Stimulated activated CD4-positive, alpha-beta T cell treated with anti-CD3 and anti-CD28 coated beads, Interleukin-12 subunit alpha, Interleukin-12 subunit beta, amount 100 ng/mL, for 48 hours (primary cell): ENCODE results near the gene PPP1R14C.

Source experiments
- DNase-seq, 3 donors: peaks; one replicate each; pipeline ENCODE4 v3.0.0-alpha.2; 2020; ENCODE audit warnings: low read depth in 2 of 3, low spot score in 1 of 3

The PPP1R14C gene

GRCh38 chr6:150245148-150245935, 102.5 kb downstream of the PPP1R14C start:
- DNase-seq: no peak

DNA sequence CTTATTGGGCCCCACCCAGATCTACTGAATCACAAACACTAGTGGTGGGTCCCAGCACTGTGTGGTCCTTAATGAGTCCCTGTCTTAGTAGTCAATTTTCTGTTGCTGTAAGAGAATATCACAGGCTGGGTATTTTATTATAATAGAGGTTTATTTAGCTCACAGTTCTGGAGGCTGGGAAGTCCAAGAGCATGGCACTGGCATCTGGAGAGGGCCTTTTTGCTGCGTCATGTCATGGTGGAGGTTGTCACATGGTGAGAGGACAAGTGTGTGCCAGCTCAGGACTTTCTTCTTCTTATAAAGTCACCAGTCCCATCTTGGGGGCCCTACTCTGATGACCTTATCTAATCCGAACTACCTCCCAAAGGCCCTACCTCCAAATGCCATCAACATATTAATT, 105.0 kb downstream of the PPP1R14C start:
- DNase-seq: no peak

- DNase-seq: no peak
Measured at GRCh38 chr6:150248300-150248699, 105.5 kb downstream of the PPP1R14C start.

GRCh38 chr6:150249261-150249660, 106.4 kb downstream of the PPP1R14C start:
- no peak for DNase-seq

GRCh38 chr6:150250826-150251225, 108.0 kb downstream of the PPP1R14C start:
- no peak for DNase-seq

DNA sequence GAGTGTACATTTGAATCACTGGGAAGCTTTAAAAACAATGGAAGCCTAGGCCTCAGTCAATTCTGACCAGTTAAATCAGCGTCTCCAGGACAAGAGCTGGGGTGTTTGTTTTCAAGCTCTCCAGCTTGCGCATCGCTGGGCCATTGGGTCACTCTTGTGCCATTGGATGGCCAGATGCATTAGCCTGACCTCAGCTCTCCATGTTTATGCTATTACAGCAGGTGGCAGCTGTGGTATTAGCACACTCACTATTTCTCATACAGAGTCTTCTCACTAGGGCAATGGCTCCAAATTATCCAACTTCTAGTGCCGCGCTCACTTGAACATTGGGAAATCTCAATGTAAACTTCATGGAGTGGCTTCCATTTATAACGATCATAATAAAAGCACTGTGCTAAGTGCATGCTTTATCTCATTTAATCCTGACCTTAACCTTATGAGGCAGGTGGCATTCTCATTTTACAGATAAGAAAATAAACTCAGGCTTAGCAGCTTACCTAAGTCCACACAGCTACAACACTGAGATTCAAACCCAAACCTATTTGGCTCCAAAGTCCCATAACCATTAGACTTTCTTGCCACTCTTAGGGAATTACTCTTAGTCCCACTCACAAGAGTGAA, 108.8 kb downstream of the PPP1R14C start:
- DNase-seq: no peak

GRCh38 chr6:150252714-150253444, 110.0 kb downstream of the PPP1R14C start:
- no peak for DNase-seq

GRCh38 chr6:150253489-150253888, 110.6 kb downstream of the PPP1R14C start:
- no peak for DNase-seq

DNA sequence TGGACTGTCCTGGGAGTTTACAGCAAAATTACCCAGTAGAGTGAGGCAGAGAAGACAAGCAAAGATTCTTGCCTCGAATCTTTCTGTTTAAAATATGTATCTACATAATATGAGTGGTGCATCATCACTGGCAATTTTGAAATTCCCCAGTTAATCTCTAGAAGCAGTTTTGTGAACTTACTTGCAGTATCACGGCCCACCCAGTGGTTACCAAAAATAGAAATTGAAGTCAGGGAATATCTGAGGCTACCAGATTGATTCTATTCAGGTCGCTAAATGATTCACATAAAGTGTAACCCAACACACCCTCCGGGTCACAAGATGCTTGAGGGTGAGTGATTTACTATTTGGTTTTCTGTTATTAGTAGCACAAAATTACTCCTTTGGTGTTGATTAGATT, 111.9 kb downstream of the PPP1R14C start:
- DNase-seq: no peak

GRCh38 chr6:150255840-150256239, 113.0 kb downstream of the PPP1R14C start:
- DNase-seq: no peak

GRCh38 chr6:150256618-150257272, 113.9 kb downstream of the PPP1R14C start:
- DNase-seq: no peak

DNA sequence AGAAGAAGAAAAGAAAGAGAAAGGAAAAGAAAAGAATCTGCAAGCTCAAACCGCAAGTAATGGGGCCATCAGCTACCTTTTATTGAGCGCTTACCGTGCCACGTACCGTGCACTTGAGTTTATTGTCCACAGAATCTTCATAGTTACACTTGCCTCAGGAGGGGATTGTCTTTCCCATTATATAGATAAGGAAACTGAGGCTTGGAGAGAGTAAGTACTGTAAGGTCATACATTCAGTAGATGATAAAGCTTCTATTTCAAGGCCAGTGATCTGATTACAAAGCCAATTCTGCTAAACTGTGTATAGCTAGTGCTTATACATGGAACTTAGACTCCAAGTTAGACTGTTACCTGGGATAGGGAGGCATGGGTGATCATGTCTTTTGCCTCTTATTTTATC, 115.5 kb downstream of the PPP1R14C start:
- no peak for DNase-seq

DNA sequence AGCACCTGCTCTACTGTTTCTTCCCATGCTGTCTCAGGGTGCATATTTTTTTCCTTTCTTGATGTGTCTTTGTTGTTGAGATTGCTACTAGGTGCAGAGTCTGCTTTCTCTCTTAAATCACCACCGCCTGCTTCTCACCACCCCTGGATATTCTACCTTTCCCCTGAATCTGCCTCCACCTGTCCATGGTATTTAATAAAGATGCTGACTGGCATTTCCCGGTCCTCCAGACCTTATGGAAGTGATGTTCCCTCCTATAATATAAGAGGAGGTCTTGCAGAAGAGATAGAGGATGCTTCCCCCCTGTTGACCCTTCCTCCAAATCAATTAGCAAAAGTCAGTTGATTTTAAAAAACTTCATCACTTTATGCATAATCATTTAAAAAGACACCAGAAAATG, 118.1 kb downstream of the PPP1R14C start:
- DNase-seq: no peak

DNA sequence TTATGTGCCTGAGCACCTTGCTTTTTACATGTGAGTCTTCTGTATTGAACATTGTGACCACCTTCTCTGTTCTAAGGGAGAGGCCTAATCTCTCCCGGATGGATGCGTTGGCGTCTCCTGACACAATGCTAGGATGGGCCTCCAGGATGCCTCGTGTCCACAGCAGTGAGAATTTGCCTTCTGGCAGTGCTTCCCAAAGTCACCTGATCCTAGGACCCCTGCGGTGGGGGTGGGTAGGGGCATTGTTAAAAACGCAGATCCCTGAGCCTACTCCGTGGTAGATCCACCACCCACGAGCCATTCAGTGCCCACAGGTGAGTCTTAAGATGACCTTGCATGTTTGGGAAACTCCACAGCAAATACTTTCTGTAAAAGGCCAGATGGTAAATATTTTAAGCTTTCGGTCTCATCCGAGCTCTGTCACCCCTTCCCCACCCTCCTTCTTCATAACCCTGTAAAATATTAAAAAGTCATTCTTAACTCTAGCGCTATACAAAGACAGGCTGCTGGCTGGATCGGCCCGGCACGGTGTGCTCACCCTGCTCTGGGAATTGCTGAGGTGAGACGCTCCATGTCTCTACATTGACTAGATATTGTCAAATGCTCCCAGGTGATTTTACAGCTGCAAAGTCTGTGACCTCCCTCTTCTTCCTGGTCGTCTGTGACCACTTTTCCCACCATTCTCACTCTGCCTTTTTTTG, 119.3 kb downstream of the PPP1R14C start:
- no peak for DNase-seq

GRCh38 chr6:150263765-150264404, 121.0 kb downstream of the PPP1R14C start:
- DNase-seq: peak in 1 of 3 donors; percentile 14

DNA sequence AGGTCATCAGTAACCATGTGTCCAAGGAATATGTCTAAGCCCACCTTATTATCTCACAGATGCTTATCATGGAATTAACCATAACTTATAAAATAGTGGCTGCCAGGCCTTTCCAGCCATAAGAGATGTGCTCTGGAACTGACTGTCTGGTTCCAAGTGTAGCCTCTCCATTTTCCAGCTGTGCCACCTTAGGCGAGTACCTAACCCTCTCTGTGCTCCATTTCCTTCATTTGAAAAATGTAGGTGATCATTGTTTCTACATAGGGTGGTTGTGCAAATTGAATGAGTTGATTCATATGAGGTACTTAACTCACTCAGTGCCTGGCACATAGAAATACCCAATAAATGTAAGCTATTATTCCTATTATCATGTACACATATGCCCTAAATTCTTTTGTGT, 123.5 kb downstream of the PPP1R14C start:
- no peak for DNase-seq

DNA sequence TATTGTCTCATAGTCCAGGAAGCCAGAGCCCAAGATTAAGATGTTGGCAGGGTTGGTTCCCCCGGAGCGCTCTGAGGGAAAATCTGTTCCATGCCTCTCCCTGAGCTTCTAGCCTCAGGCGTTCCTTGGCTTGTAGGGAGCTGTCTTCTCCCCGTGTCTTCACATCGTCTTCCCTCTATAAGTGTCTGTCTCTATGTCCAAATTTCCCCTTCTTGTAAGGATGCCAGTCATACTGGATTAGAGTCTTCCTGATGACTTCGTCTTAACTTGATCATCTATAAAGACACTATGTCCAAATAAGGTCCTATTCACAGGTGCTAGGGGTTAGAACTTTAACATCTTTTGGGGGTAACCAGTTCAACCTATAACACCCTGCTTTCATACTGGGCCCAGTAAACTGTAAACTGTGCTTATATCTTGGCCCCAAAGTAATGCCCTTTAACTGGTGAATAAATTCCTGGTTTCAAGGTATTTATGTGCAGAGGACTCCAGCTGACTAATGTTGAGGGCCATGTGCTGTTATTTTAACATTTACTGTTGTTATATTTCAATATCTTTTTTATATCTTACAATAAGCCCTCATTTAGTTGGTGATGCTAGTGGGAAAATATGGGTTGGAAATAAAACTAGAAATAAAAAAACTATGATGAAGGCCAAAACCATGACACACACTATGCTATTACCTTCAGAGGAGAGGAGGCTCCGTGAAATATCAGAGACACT, 124.3 kb downstream of the PPP1R14C start:
- DNase-seq: no peak

DNA sequence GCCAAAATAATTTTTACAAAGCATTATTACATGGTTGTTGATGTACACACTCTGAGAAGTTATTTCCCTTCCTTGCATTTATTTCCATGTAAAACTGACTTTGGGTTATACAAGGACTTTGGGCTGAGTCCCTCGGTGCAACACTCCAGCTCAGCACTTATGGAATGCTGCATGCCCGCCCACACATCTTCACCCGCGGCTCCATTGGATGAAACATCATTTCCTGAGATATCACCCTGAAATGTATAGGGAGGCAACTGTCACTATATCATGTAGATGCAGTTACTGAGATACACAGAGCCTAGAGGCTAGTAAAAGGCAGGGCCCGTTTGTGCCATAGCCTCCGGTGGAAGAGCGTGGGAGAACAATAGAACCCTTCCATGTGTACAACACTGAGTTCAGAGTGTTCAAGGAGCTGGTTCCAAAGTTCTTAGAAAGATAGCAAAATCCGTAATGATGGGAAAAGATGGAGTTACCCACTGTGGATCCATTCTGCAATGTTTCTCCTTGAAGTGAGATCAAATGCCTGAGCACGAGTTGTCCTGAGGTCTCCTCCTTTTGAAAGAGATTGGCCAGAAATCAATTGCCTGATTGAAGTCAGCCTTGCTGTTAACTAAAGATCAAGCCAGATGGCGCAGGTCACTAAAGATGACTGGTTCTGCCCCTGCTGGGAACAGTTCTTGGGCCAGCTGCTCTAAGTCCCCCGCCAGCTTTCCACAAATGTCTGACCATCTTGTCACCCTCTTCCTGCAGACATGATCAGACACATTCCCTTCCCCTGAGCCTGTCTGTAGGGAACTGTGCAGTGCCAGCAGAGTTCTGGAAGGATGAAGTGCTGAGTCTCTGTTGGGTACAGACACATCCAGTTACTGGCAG, 125.1 kb downstream of the PPP1R14C start:
- DNase-seq: no peak
